ENCODE data around the gene SDCBP2.

GRCh38 chr20:1353956-1354355 lies 25.0 kb upstream of the SDCBP2 start:
- no peak for TF ChIP-seq NFE2L2 (IDR thresholded peaks at IDR 0.05; ENCODE audit: low read depth, low read length)
- TF ChIP-seq POLR2A (IDR thresholded peaks at IDR 0.05; ENCODE audit: low read depth, low read length): no peak
- TF ChIP-seq RFX5 (IDR thresholded peaks at IDR 0.05; ENCODE audit: low read depth, low read length): no peak
- TF ChIP-seq CTCF (conservative IDR thresholded peaks at IDR 0.05; ENCODE audit: low read depth, low read length): no peak
- TF ChIP-seq RAD21 (IDR thresholded peaks at IDR 0.05; ENCODE audit: low read length): no peak
- no peak for TF ChIP-seq MAFK (IDR thresholded peaks at IDR 0.05; ENCODE audit: low read depth, low read length)
- no peak for TF ChIP-seq MAZ (IDR thresholded peaks at IDR 0.05; ENCODE audit: borderline replicate concordance, low read depth, low read length)
- no peak for TF ChIP-seq RCOR1 (IDR thresholded peaks at IDR 0.05; ENCODE audit: insufficient replicate concordance, low read length)
- TF ChIP-seq CEBPB (IDR thresholded peaks at IDR 0.05; ENCODE audit: low read depth, low read length): no peak
- TF ChIP-seq SMC3 (IDR thresholded peaks at IDR 0.05; ENCODE audit: low read depth, low read length): no peak
- no peak for TF ChIP-seq USF2 (IDR thresholded peaks at IDR 0.05; ENCODE audit: low read depth, low read length)

Data from IMR-90 (cell line).